Measurements from ENCODE around the gene ASTN1. TPM values are rescaled to one million over a fixed set of nuclear protein-coding genes. Genes with fewer than 3 reads are reported as not detected.
A peak's percentile ranks its signal among the peaks of the same experiment; 100 is the strongest.

Gene ASTN1
- total and polyA plus RNA-seq, 2 experiments from 2014 or later, result 1.1 TPM; not detected in 1

GRCh38 chr1:176849281-176849680 is 315.2 kb downstream of the ASTN1 start:
- H3K36me3 ChIP-seq (replicated peaks; ENCODE audit: insufficient read depth, low read depth), result no peaks in the 10 kb centered on the region

GRCh38 chr1:176847052-176847451 is 317.5 kb downstream of the ASTN1 start:
- Histone ChIP-seq H3K27me3 (no peaks in the 10 kb centered on the region), H3K79me2 (no peaks in the 10 kb centered on the region), H3K4me1 (ENCODE audit: insufficient read depth) (no peaks in the 10 kb centered on the region), H3K36me3 (replicated peaks; ENCODE audit: insufficient read depth, low read depth) (no peaks in the 10 kb centered on the region), H3K4me2 (no peak overlapping the region), H3K27ac (no peak overlapping the region), H3K4me3 (no peak overlapping the region), H3K9me2 (replicated peaks; ENCODE audit: insufficient read depth) (no peaks in the 10 kb centered on the region), H3K9me3 (ENCODE audit: low read depth) (no peaks in the 10 kb centered on the region), H2AFZ (no peak overlapping the region), H4K20me1 (ENCODE audit: insufficient read depth, poor library complexity, severe bottlenecking) (no peaks in the 10 kb centered on the region)
- 30% methylated on average over 1 of the region's 1 CpG for WGBS (ENCODE audit: low lambda C conversion rate, missing lambda C conversion rate)
- TF ChIP-seq EZH2phosphoT487 (IDR thresholded peaks at IDR 0.05; ENCODE audit: low read depth, severe bottlenecking, unreplicated experiment) (no peak), CTCF (IDR thresholded peaks at IDR 0.05; ENCODE audit: poor library complexity) (no peak), EZH2 (IDR thresholded peaks at IDR 0.05; ENCODE audit: borderline replicate concordance) (no peak)
- DNase-seq (ENCODE audit: low spot score), result peak; percentile 15

More at GRCh38 chr1:176849281-176849680, 315.2 kb downstream of the ASTN1 start:
- H3K79me2 ChIP-seq, result no peaks in the 10 kb centered on the region
- no peaks in the 10 kb centered on the region for H3K4me1 ChIP-seq (ENCODE audit: insufficient read depth)
- 81% methylated on average over 3 of the region's 3 CpGs for WGBS (ENCODE audit: low lambda C conversion rate, missing lambda C conversion rate)
- H3K9me3 ChIP-seq (ENCODE audit: low read depth), result no peaks in the 10 kb centered on the region
- H3K4me3 ChIP-seq, result no peak overlapping the region
- no peak overlapping the region for H3K4me2 ChIP-seq
- H3K27me3 ChIP-seq, result no peaks in the 10 kb centered on the region
- no peak overlapping the region for H2AFZ ChIP-seq
- TF ChIP-seq CTCF (IDR thresholded peaks at IDR 0.05; ENCODE audit: poor library complexity) (no peak), EZH2 (IDR thresholded peaks at IDR 0.05; ENCODE audit: borderline replicate concordance) (no peak), EZH2phosphoT487 (IDR thresholded peaks at IDR 0.05; ENCODE audit: low read depth, severe bottlenecking, unreplicated experiment) (no peak)
- no peak for DNase-seq (ENCODE audit: low spot score)
- no peaks in the 10 kb centered on the region for H4K20me1 ChIP-seq (ENCODE audit: insufficient read depth, poor library complexity, severe bottlenecking)
- H3K9me2 ChIP-seq (replicated peaks; ENCODE audit: insufficient read depth), result no peaks in the 10 kb centered on the region
- no peak overlapping the region for H3K27ac ChIP-seq

- no peak overlapping the region for H3K27ac ChIP-seq
- no peaks in the 10 kb centered on the region for H4K20me1 ChIP-seq (ENCODE audit: insufficient read depth, poor library complexity, severe bottlenecking)
These were observed 320.9 kb downstream of the ASTN1 start for GRCh38 chr1:176843352-176844297.

More at GRCh38 chr1:176843352-176844297, 320.9 kb downstream of the ASTN1 start:
- no peaks in the 10 kb centered on the region for H3K79me2 ChIP-seq
- H3K4me1 ChIP-seq (ENCODE audit: insufficient read depth), result no peaks in the 10 kb centered on the region
- H3K9me2 ChIP-seq (replicated peaks; ENCODE audit: insufficient read depth), result no peaks in the 10 kb centered on the region
- H3K4me3 ChIP-seq, result no peak overlapping the region
- no peak overlapping the region for H2AFZ ChIP-seq
- no peaks in the 10 kb centered on the region for H3K9me3 ChIP-seq (ENCODE audit: low read depth)
- 43% methylated on average over 4 of the region's 4 CpGs for WGBS (ENCODE audit: low lambda C conversion rate, missing lambda C conversion rate)
- DNase-seq (ENCODE audit: low spot score), result peak; percentile 64
- H3K36me3 ChIP-seq (replicated peaks; ENCODE audit: insufficient read depth, low read depth), result no peaks in the 10 kb centered on the region
- no peak overlapping the region for H3K4me2 ChIP-seq
- TF ChIP-seq EZH2phosphoT487 (IDR thresholded peaks at IDR 0.05; ENCODE audit: low read depth, severe bottlenecking, unreplicated experiment) (no peak), EZH2 (IDR thresholded peaks at IDR 0.05; ENCODE audit: borderline replicate concordance) (no peak), CTCF (IDR thresholded peaks at IDR 0.05; ENCODE audit: poor library complexity) (peak; percentile 61)
- no peaks in the 10 kb centered on the region for H3K27me3 ChIP-seq
